HCT116 (cell line): ENCODE measurements around the gene DRAP1. TPM values are rescaled to one million over a fixed set of nuclear protein-coding genes. Genes with fewer than 3 reads are reported as not detected.

ENCODE experiments used
- ATAC-seq: fragments of 200-7000 bp; cut with Tn5 transposase; 2 replicates; pipeline ENCODE4 v1.9.1; 2020; ENCODE audit warnings: mild to moderate bottlenecking, moderate library complexity
- BruUV-seq: library from RNA; stranded (reverse); fragments of 400-500 nt; replicated peaks from 2 replicates; lab custom pipeline; 2021; lab: Mats Ljungman, UMichigan
- CTCF ChIA-PET: fragments of 300-600 bp; sonication (Branson Sonifier 250); formaldehyde crosslinking; loops from one replicate; lab custom pipeline; 2021; ENCODE audit warnings: antibody characterized with exemption; lab: Charles Lee
- POLR2A ChIA-PET: fragments of 300-600, 350-600 bp; sonication (Branson Sonifier 250); formaldehyde crosslinking; loops from one replicate; lab custom pipeline; 2021; ENCODE audit warnings: antibody characterized with exemption; lab: Charles Lee
- RAD21 ChIA-PET, 2 experiments: fragments of 300-600 bp; sonication (Branson Sonifier 250); formaldehyde crosslinking; loops; one replicate each; lab custom pipeline; 2023; ENCODE audit warnings: low total read pairs in 2 of 2; ENCODE audit not compliant: uncharacterized antibody in 2 of 2, unreplicated experiment in 2 of 2, low non-redundant PET in 1 of 2; lab: Charles Lee
- DNase-seq: peaks from one replicate; pipeline ENCODE4 v3.0.0-alpha.2; 2010; ENCODE audit warnings: low read depth, low spot score
- H2AFZ ChIP-seq: fragments of 200-600 bp; shearing (Covaris generic), sonication (generic); 2 replicates; pipeline ENCODE4 v1.6.1; 2017; ENCODE audit warnings: low read depth, mixed run types, mixed read lengths, antibody characterized with exemption, low read length; ENCODE audit not compliant: poor library complexity, severe bottlenecking
- H3K27ac ChIP-seq: 2 replicates; pipeline ENCODE4 v1.5.1; 2012; ENCODE audit warnings: low read depth, low read length
- H3K27me3 ChIP-seq: fragments of 200-600 bp; sonication (generic); 2 replicates; pipeline ENCODE4 v1.6.1; 2016; ENCODE audit warnings: mixed run types, low read length, mixed read lengths; ENCODE audit not compliant: insufficient read depth
- H3K36me3 ChIP-seq, 2 experiments: fragments of 200-500 bp in 1 of 2; fragments of 200-600 bp in 1 of 2; sonication (Bioruptor generic) in 1 of 2; sonication (generic) in 1 of 2; 2 replicates each; pipeline versions ENCODE4 v1.5.1 to v1.6.1; 2014 to 2016; ENCODE audit warnings: low read length in 2 of 2, inconsistent platforms in 1 of 2, mixed read lengths in 1 of 2, mixed run types in 1 of 2; ENCODE audit not compliant: insufficient read depth in 2 of 2, control insufficient read depth in 1 of 2
- H3K4me1 ChIP-seq, 2 experiments: fragments of 200-600 bp in 1 of 2; sonication (generic) in 1 of 2; 2 replicates each; pipeline versions ENCODE4 v1.5.1 to v1.6.1; 2012 to 2017; ENCODE audit warnings: low read length in 2 of 2, inconsistent platforms in 1 of 2, mild to moderate bottlenecking in 1 of 2, mixed read lengths in 1 of 2, mixed run types in 1 of 2, moderate library complexity in 1 of 2; ENCODE audit not compliant: insufficient read depth in 2 of 2, control insufficient read depth in 1 of 2
- H3K4me2 ChIP-seq: fragments of 200-600 bp; sonication (generic); 2 replicates; pipeline ENCODE4 v1.6.1; 2017; ENCODE audit warnings: mixed run types, low read length, mixed read lengths
- H3K4me3 ChIP-seq, 2 experiments: fragments of 200-600 bp in 1 of 2; sonication (generic) in 1 of 2; replicated peaks in 1 of 2; 2 replicates each; pipeline ENCODE4 v1.5.1; 2011 to 2016; ENCODE audit warnings: low read length in 2 of 2, control low read depth in 1 of 2, low read depth in 1 of 2, mild to moderate bottlenecking in 1 of 2, mixed read lengths in 1 of 2, mixed run types in 1 of 2
- H3K79me2 ChIP-seq: fragments of 200-600 bp; sonication (generic); 2 replicates; pipeline ENCODE4 v1.6.1; 2017; ENCODE audit warnings: mild to moderate bottlenecking, mixed run types, low read length, moderate library complexity, mixed read lengths; ENCODE audit not compliant: insufficient read depth
- H3K9ac ChIP-seq: fragments of 200-600 bp; sonication (generic); 2 replicates; pipeline ENCODE4 v1.6.1; 2016; ENCODE audit warnings: low read length, mixed read lengths
- H3K9me2 ChIP-seq: fragments of 200-600 bp; sonication (generic), shearing (Covaris generic); 2 replicates; pipeline ENCODE4 v1.6.1; 2017; ENCODE audit warnings: mixed run types, mild to moderate bottlenecking, moderate library complexity; ENCODE audit not compliant: insufficient read depth
- H3K9me3 ChIP-seq, 2 experiments: fragments of 200-500 bp in 1 of 2; fragments of 200-600 bp in 1 of 2; sonication (Bioruptor generic) in 1 of 2; sonication (generic) in 1 of 2; 2 replicates each; pipeline ENCODE4 v1.6.1; 2014 to 2017; ENCODE audit warnings: low read length in 2 of 2, mixed read lengths in 2 of 2, inconsistent platforms in 1 of 2, low read depth in 1 of 2, mild to moderate bottlenecking in 1 of 2, mixed run types in 1 of 2, moderate library complexity in 1 of 2; ENCODE audit not compliant: control insufficient read depth in 1 of 2, insufficient read depth in 1 of 2
- H4K20me1 ChIP-seq: fragments of 200-600 bp; sonication (generic), shearing (Covaris generic); 2 replicates; pipeline ENCODE4 v1.6.1; 2017; ENCODE audit warnings: mixed run types, mild to moderate bottlenecking, moderate library complexity; ENCODE audit not compliant: insufficient read depth
- CBX3 ChIP-seq: IDR thresholded peaks from 2 replicates; pipeline ENCODE4 v1.6.1; 2012; ENCODE audit warnings: low read depth
- CEBPB ChIP-seq: IDR thresholded peaks from 2 replicates; pipeline ENCODE4 v1.6.1; 2012; ENCODE audit warnings: low read depth
- EZH2phosphoT487 ChIP-seq: fragments of 200-600 bp; IDR thresholded peaks from 2 replicates; pipeline ENCODE4 v1.6.1; 2018; ENCODE audit warnings: antibody characterized with exemption, borderline replicate concordance
- FOSL1 ChIP-seq: IDR thresholded peaks from 2 replicates; pipeline ENCODE4 v1.6.1; 2012; ENCODE audit warnings: low read depth
- JUND ChIP-seq: IDR thresholded peaks from 2 replicates; pipeline ENCODE4 v1.6.1; 2012
- MAX ChIP-seq: IDR thresholded peaks from 2 replicates; pipeline ENCODE4 v1.6.1; 2012
- POLR2A ChIP-seq: IDR thresholded peaks from 2 replicates; pipeline ENCODE4 v1.7.0; 2011; ENCODE audit warnings: borderline replicate concordance; ENCODE audit not compliant: insufficient read depth, insufficient read length; ENCODE audit errors: extremely low read depth
- RAD21 ChIP-seq: IDR thresholded peaks from 2 replicates; pipeline ENCODE4 v1.6.1; 2012; ENCODE audit warnings: low read depth, mild to moderate bottlenecking
- SRF ChIP-seq: IDR thresholded peaks from 2 replicates; pipeline ENCODE4 v1.6.1; 2012; ENCODE audit warnings: low read depth
- ZNF274 ChIP-seq: fragments of 200-500 bp; sonication (Bioruptor generic); IDR thresholded peaks from 2 replicates; pipeline ENCODE4 v1.6.1; 2014; ENCODE audit warnings: mild to moderate bottlenecking, low read depth, low read length, inconsistent platforms
- intact Hi-C: fragments of 100-400 bp; cut with micrococcal nuclease; formaldehyde crosslinking; loops from 2 replicates; pipeline ENCODE4 v1.10.0; 2022
- total RNA-seq: library from RNA; stranded (reverse); gene quantifications from one replicate; pipeline ENCODE4 v1.2.1, GENCODE V29; 2021; ENCODE audit not compliant: unreplicated experiment

Gene DRAP1
- total RNA-seq, 1 experiment from 2014 or later = 158 TPM

DNA sequence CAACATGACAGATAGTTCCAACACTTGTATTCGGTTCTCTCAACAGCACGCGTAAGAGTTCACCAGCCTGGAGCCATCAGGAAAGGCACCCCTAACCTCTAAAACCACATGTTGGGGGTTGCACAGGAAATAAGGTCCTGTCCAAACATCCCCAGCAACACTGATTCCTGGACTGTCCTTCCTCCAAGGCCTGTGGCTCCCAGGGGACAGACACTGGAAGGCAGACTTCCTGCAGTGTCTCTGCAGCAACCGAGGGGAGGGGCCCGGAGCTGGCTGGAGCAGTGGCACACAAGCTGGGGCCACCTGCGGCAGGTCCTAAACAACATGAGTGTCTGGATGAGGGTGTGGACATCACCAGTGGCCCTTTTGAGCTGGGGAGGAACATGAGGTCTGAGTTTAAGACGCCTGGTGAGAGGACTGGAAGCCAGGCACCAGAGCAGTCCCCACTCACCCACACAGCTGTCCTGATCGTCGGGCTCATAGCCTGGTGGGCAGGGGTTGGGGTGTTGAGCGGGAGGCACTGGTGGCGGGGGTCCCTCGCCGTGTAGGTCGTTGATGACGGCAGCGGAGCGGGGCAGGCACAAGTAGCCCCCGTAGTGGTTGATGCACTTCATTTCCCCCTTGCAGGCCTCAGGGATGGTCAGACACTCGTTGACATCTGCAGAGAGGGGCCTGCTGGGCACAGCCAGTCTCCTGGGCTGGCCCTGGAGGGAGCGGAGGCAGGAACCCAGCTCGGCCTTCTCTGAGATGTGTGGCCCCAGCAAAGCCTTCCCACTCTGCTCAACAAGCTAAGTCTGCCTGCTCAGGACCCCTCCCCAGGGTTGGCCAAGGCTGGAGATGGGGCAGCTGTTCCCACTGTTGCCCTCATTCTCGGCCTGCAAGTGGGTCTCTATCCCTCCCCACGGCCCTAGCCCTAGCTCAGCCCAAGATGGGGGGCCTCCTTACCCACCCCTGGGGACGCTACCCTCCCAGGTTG lies 48.2 kb upstream of the DRAP1 start:
- RAD21 ChIA-PET = no interaction called here
- POLR2A ChIA-PET = interaction anchor here (1.0 to 4.8 kb wide), 4 partner anchors 11 to 18 kb away, joined by 3 to 36 read pairs (median 4); partner anchors contain the start of genes CFL1 and MUS81
- Histone ChIP-seq H3K4me2 (no peak overlapping the region), H4K20me1 (no peaks in the 10 kb centered on the region), H3K79me2 (no peaks in the 10 kb centered on the region), H3K27ac (no peak overlapping the region), H3K27me3 (no peaks in the 10 kb centered on the region), H3K9me2 (no peaks in the 10 kb centered on the region), H3K4me1 (peaks cover 10 to 13% of the 10 kb centered on the region in 2 experiments; a peak in 3 of 4 replicates), H3K36me3 (peaks cover 0 to 2% of the 10 kb centered on the region in 2 experiments; a peak in 1 of 4 replicates), H3K9ac (no peak overlapping the region), H3K4me3 (no peak overlapping the region), H3K9me3 (no peaks in the 10 kb centered on the region), H2AFZ (no peak overlapping the region)
- DNase-seq (no peak), ATAC-seq (no peak)
- CTCF ChIA-PET = interaction anchor here (1.5 to 1.9 kb wide), 3 partner anchors 11 to 17 kb away, joined by 6 to 15 read pairs (median 8); partner anchors contain the start of genes FIBP and MUS81
- no peak for TF ChIP-seq MAX
- no peak for TF ChIP-seq SRF
- no peak for TF ChIP-seq CBX3
- no peak for TF ChIP-seq RAD21
- TF ChIP-seq POLR2A = no peak
- no peak for TF ChIP-seq EZH2phosphoT487
- no peak for TF ChIP-seq ZNF274
- TF ChIP-seq CEBPB = no peak
- no peak for TF ChIP-seq FOSL1
- TF ChIP-seq JUND = no peak
- intact Hi-C loops = loop anchor here (5.0 kb wide), 1 partner anchor 159 kb away; the partner anchor contains the start of gene KAT5
- no TSS peak for BruUV-seq
